GM18520 (cell line): ENCODE measurements around the gene LEPROT.
"Not testable (repeated sequence)": the region's sequence is repeated elsewhere in the genome, so short reads cannot be mapped to it uniquely, and the experiment has no call there.

Experiments
- ATAC-seq: cut with Tn5 transposase; IDR thresholded peaks from one replicate; pipeline ENCODE4 v1.9.1; 2021; ENCODE audit not compliant: unreplicated experiment

LEPROT gene, protein sequence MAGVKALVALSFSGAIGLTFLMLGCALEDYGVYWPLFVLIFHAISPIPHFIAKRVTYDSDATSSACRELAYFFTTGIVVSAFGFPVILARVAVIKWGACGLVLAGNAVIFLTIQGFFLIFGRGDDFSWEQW

DNA sequence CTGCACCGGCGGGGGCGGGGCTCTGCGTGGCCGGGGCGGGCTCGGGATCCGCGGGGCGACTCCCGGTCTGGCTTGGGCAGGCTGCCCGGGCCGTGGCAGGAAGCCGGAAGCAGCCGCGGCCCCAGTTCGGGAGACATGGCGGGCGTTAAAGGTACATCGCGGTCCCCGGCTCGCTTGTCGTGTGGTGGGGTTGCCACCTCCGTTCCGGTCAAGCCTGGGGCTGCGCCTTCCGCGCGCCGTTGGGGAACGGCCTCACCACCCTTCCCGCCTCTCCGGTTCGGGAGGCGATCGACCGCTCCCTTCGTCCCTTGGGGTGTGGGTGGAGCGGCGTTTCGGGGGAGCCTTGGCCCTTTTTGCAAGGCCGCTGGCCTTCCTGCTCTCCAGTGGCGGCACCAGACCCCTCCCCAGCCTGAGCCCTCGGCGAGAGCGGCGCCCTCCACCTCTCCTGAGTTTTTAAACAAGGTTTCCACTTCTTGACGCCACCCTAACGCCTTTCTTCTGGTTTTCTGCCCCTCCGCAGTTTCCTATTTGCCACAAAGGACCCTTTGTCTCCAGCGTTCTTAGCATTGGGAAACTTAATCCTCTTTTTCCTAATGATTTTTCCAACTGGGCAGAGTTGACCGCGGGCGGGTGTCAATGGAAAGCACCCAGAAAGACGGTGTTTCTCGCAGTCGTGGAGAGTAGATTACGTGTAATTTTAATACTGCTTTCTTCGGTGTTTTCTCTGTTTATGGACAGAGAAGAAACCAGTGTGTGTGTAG, at the start of gene LEPROT, which contains the start of gene LEPR:
LEPROT (plus strand) TSS at position 79 of the 761 bp plus-strand sequence; CDS start at position 136, 57 bp downstream.
LEPR (plus strand) TSS at position 79 of the 761 bp plus-strand sequence. CDS start 144,898 bp downstream, outside the sequence.
- ATAC-seq = peak; percentile 31

DNA sequence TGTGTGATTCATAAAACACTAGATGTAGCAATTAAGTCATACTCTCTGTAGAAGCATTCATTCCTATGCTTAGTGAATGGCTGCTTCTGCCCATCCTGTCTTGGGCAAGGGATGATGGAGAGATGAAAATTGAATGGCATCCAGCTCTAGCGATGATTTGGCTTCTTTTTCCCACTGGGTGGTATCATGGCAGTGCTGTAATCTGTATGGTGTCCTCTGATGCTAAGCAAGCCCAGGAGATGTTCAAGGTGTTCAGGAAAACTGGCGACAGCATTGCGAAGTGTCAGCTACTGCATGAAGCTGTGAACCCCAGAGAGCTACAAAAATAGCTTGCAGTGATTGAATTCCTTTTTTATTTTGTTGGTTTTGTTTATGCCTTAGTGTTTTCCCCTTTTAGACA, 48.9 kb upstream of the LEPROT start:
- no peak for ATAC-seq

DNA sequence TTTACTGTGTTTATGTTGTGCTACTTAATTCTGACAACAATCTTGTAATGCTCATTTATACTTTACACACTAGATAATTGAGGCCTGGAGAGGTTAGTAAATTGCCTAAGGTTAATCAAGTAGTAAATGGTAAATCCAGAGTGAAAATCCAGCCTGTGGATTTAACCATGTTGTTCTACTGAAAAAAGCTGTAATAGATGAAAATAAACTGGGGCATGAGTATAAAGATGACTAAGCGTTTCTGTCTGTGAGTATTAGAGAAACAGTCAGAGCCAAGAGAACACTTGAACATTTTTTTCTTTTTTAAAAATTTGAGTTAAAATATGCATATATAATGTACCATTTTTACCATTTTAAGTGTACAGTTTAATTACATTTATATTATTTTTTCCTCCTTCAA, 47.9 kb upstream of the LEPROT start:
- no peak for ATAC-seq

DNA sequence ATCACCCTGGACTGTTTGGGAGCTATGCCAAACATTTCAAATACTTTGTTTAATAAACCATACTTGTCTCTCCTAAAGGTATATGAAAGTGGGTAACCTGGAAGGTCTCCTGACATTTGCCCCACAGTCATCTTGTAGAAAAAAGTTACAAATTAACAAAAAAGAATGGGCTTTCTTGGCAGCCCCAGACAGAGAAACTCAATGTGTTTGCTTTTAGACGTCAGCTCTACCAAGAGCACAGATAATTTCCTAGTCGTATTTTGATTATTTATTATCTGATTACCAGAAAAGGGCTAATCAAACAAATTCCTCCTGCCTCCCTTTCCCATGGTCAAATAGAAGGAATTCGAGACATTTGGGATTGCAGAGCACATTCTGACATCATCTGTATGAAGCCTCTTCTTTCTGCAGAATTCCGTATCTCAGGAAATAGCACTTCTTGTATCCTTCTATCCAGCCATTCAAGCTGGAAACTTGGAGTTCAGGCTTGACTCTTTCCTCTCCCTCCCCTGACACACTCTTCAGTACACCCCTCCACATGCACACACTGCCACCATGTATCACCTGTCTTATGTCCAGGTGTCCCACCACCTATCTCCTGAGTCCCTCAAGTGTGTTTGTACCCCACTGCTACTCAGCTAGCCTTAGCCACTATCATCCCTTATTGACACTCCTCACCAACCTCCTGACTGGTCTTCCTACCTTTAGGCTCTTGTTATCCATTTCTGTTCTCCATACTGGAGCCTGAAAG, 42.8 kb upstream of the LEPROT start:
- no peak for ATAC-seq

DNA sequence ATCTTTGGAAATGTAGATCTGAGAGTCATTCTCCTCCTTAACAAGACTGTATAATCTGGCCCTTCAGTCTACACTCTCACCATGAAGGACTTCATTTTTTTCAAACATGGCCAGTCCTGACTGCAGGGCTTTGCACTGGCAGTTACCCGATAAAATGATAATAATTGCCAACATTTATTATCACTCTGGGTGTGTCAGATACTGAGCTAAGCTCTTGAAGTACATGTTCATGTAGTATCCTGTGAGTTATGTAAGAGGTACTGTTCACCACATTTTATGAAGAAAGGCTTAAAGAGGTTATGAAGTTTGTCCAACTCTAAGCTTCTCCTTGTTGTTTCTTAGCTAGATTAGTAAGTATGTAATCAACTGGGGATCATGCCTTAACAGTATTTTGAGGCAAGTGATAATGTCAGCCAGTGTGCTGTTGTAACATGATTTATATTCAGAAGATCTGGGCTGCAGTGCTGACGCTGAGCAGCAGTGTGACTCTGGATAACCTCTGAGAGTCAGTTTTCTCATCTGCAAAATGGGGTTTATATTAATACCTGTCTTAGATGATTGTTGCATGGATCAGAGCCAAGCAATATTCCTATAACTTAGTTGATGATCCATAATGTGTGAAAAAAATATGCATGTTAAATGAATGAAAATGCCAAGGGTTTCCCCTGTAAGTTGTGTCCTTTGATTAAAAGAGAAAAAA, 42.1 kb upstream of the LEPROT start:
- no peak for ATAC-seq

DNA sequence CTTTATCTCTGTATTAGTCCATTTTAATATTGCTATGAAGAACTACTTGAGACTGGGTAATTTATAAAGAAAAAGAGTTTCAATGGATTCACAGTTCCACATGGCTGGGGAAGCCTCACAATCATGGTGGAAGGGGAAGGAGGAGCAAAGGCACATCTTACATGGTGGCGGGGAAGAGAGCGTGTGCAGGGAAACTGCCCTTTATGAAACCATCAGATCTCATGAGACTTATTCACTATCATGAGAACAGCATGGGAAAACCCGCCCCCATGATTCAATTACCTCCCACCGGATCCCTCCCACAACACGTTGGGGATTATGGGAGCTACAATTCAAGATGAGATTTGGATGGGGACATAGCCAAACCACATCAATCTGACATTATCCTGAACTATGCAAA, 36.0 kb upstream of the LEPROT start:
- ATAC-seq = not testable (repeated sequence)

DNA sequence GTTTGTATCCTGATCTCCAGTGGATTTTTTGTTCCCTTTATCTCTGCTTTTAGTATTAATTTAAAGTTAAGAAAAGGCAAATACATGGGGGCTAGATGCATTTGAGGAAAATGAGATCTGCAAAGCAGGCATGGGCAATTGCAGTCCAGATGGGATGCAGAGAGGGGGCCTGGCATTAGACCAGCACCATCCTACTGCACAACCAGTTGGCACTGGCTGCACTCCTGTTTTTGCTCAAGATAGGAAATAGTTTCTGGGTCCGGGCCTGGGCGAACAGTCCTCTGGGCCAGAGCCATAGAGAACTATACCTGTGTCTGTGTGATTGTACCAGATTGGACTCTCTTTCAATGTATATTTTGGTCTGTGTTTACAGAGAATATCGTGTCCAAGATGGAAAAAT, 34.0 kb upstream of the LEPROT start:
- ATAC-seq = no peak

DNA sequence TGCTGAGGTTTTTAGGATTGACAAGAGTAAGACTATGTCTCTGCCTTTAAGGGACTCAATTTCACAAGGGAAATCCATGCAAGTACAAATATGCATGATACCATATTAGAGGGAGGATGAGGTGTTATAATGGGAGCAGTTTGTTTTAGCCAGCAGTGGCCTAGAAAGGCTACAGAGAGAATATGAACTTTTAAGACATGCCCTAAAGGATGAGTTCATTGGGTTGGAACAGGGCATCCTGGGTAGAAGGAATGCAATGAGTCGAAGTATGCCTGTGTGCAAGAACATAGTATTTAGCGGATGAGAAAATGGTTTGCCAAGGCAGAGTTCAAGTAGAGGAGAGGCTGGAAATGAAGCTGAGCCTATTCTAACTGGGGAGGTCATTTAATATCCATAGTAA, 32.6 kb upstream of the LEPROT start:
- ATAC-seq = no peak

DNA sequence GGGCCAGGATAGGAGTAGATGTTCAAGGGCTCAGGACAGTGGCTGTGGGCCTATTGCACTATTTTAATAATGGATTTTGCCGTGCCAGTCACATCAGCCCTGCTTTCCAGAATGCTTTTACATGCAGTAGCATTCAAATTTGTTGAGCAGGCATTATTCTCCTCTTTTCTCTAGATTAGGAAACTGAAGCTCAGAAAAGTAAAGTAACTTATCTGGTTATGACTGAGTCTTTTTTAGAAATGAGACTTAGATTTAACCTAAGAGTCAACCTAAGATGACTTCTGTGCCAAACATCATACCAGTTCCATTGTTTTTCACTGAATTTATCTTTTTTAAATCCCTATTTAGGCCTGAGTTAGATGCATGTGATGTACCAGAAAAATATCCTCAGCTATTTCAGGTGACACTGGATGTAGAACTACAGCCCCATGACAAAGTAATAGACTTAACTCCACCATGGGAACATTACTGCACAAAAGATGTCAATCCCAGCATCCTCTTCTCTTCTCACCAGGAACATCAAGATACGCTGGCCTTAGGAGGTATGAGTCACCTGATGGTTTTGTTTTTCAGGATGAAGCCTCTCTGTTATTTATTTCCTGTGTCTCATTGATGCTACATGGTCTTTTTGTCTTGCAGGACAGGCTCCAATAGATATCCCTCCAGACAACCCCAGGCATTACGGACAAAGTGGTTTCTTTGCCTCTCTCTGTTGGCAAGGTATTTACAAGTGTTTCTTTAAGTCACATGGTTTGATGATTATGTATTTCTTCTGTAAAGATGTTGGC, 31.4 kb upstream of the LEPROT start:
- ATAC-seq = no peak

DNA sequence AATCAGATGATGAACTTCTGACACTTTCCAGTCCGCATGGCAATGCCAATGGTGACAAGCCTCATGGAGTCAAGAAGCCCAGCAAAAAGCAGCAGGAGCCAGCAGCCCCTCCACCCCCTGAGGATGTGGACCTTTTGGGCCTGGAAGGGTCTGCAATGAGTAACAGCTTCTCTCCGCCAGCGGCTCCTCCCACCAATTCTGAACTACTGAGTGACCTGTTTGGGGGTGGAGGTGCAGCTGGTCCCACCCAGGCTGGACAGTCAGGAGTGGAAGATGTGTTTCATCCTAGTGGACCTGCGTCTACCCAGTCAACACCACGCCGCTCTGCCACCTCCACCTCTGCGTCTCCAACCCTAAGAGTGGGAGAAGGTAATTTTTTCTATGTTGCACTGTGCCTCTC, 28.0 kb upstream of the LEPROT start:
- ATAC-seq = no peak

DNA sequence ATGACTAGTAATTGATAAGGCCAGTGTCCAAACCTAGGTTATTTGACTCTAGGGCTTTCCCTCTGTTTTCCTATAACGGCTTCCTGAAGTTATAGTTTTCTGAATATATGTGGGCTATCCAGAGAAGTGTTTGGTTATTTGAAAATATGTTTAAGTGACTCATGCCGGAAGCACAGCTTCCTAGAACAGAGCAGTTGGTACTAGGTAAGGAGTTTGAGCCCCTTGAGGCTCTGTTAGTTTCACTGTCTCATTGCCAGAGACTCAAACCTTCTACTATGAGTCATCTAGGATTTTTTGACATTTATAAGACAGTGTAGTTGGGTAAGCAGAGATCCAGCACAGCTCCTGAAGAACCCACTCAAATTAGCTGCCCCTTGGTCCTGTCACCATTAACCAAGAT, 27.1 kb upstream of the LEPROT start:
- peak; percentile 95 for ATAC-seq

DNA sequence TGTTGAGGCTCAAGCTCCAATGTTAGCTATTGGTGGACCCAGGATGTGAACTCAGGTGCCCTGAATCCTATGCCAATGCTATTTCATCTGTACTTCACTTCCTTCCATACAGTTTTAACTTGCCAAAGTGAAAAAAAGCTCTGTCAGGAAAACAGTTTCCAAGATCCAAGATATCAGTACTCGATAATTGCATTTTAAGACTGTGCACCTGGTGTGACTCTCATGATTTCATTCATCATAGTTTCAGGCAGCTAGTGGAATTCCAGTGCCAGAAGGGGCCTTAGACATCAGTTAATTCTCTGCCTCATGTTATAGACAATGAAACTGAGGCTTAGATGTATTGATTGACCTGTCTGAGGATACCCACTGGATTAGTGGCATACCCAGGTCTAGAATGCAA, 26.5 kb upstream of the LEPROT start:
- ATAC-seq = no peak

DNA sequence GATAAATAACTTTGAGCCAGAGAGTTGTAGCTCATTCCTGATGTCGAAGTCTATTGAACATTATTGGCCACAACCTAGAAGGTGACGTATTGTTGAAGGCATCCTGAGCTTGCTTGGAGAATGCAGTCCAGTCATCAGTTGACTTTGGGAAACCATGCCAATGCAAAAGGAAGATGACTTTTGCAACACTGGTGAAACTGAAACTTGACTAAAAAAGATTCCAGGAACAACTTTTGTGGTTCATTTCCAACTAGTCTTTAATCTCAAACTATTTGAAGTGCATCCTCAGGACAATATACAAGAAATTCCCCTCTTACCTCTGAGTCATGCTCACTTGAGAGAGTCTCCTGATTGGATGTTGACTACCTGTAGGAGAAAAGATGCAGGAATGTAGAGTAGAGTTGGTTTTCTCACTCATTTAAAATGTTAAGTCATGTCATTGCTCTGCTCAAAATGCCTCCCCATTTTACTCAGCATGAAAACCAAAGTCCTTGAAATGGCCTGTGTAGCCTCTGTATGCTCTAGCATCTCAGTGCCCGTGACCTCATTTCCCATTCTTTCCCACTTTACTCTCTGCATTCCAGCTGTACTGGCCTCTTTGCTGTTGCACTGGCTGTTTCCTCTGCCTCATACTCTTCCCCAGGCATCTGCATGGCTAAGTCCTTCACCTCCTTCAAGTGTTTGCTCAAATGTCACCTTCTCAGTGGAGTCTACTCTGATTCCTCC, 24.4 kb upstream of the LEPROT start:
- no peak for ATAC-seq

DNA sequence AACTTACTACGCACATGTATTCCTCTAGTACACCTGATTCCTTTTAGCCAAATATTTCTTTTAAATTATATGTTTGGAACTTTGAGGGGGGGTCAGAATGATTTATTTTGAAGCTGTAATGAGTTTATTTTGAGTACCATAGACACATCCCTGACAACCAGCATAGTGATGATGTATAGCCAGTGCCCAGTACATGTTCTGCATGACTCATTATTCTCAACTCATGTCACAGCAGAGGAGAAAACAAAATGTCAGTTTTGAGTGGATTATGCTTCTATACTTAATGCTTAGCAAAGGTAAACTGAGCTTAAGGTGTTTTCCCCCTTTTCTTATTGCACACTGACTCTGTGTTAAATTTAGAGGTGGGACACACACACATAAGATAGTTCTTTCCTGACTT, 22.4 kb upstream of the LEPROT start:
- ATAC-seq = no peak

DNA sequence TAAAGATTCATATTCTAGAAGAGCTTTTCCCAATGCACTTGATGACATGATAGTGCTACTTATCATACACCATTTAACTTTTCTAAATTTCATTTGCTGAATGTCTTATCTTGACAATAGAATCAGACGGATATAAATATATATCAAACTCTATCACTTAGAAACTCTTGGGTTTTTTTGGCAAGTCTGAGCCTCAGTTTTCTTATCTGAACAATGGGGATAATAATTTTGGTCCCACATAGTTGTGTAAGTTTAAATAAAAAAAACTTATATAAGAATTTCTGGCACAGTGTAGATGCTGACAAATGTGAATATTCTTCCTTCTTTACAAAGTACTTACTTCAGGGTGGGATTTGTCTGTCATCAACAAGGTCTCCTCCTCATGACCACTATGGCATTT, 21.5 kb upstream of the LEPROT start:
- ATAC-seq = no peak

DNA sequence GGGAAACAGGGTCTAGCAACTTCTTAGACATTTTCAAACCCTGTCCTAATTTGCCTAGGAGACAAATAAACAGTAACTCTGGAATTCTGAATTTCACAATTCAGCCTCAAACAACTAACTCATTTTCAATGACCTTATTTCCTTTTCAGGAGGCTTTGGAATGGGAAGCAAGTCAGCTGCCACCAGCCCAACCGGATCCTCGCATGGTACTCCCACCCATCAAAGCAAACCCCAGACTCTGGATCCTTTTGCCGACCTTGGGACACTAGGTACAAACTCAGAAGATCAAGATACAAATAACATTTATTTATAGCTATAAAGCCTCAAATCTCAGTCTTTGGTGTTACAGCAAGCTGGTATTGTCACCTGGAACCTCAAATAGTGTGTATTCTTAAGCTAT, 18.9 kb upstream of the LEPROT start:
- no peak for ATAC-seq

DNA sequence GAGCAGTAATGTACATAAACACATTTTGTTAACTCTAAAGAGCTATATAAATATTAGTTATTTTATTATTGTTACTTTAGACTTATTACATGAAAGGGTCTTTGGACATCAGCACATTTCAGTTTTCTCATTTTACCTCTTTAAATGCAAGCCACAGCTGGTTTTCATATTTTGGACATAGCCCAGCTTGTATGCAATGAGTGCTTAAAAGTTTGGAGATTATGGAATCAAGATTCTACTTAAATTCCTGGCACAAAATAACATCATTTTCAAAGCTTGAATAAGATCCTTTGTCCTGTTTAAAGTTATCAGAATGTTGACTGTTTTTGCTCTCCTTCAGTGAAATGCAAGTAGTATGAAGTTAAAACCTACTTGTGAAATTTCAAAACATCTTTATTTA, 15.5 kb upstream of the LEPROT start:
- ATAC-seq = no peak

DNA sequence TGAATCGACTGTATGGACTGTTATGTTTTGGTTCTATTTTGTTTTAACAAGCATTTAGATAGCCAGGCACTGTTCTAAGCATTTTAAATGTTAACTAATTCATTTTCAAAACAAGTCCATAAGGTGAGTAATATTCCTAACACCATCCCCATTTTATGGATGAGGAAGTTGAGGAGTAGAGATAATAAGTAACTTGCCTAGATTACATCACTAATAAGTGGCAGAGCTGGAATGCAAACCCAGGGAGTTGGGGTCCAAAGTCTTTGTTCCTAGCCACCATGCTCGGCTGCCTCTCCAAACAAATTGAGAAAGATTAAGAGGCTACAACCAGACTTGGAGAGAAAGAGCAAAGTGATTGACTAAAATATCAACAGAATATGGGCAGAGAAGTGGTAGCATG, 12.6 kb upstream of the LEPROT start:
- ATAC-seq = no peak

DNA sequence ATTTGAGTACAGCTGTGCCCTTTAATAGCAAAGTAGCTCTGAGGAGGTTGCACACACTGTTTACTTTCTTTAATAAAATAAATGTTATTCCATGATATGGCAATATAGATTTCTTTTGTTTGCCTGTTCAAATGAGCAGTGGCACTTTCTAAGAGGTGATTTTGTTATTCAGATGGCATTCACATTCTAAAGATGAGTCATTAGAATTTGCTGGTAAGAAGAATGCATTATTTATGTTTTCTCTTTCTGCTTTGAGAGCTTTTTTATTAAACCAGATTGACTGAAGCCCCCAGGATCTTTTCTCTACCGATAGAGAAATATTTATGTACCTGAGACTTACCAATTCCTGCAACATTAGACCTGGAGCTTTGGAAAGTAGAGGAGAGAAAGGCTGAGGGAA, 11.2 kb upstream of the LEPROT start:
- no peak for ATAC-seq

DNA sequence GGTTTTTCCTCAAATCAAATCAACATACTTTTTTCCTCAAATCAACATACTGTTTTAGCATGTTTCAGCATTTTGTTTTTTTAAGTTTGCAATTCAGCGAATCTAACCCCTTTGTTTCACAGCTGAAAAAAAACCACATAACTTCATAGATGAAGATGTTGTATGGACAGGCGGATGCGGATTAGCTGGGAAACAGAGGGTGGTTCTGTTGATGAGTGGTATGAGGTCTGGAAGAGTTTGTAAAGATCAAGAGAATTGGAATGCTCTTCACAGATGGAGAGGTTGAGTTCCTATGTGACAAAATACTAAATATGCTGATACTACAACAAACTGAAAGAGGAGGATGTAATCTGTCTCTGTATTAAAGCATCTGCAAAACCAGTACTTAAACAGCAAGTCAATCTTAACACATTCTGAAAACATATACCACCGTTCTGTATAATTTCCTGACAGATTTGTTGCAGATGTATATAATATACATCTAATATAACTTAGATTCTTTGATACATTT, 10.6 kb upstream of the LEPROT start:
- no peak for ATAC-seq
